HG03571 (cell line): ENCODE measurements around the gene ZNF780B.
A peak's percentile ranks its signal among the peaks of the same experiment; 100 is the strongest.
"Not testable (repeated sequence)": the region's sequence is repeated elsewhere in the genome, so short reads cannot be mapped to it uniquely, and the experiment has no call there.

Experiments used
- ATAC-seq: cut with Tn5 transposase; IDR thresholded peaks from one replicate; pipeline ENCODE4 v1.9.1; 2021; ENCODE audit not compliant: unreplicated experiment

Gene ZNF780B

DNA sequence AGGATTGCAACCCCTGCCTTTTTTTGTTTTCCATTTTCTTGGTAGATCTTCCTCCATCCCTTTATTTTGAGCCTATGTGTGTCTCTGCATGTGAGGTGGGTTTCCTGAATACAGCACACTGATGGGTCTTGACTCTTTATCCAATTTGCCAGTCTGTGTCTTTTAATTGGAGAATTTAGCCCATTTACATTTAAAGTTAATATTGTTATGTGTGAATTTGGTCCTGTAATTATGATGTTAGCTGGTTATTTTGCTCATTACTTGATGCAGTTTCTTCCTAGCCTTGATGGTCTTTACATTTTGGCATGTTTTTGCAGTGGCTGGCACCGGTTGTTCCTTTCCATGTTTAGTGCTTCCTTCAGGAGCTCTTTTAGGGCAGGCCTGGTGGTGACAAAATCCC, 14.3 kb downstream of the ZNF780B start:
- not testable (repeated sequence) for ATAC-seq

DNA sequence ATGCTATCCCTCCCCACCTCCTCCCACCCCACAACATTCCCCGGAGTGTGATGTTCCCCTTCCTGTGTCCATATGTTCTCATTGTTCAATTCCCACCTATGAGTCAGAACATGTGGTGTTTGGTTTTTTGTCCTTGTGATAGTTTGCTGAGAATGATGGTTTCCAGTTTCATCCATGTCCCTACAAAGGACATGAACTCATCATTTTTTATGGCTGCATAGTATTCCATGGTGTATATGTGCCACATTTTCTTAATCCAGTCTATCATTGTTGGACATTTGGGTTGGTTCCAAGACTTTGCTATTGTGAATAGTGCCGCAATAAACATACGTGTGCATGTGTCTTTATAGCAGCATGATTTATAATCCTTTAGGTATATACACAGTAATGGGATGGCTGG, 18.0 kb downstream of the ZNF780B start:
- not testable (repeated sequence) for ATAC-seq

DNA sequence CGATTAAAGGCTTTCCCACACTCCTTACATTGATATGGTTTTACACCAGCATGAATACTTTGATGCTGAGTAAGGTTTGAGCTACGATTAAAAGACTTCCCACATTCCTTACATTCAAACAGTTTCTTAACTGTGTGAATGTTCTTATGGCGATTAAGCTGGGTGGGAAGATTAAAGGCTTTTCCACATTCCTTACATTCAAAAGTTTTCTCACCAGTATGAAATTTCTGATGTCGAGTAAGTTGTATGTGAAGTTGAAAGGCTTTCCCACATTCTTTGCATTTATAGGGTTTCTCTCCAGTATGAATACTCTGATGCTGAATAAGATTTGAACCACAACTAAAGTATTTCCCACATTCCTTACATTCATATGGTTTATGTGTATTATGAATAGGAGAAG, 20.0 kb downstream of the ZNF780B start:
- ATAC-seq: no peak

GRCh38 chr19:40033989-40034560, 22.0 kb downstream of the ZNF780B start:
- ATAC-seq: no peak

- no peak for ATAC-seq
These were observed 29.4 kb downstream of the ZNF780B start for GRCh38 chr19:40026597-40026970.

- no peak for ATAC-seq
These were observed 30.0 kb downstream of the ZNF780B start for GRCh38 chr19:40025938-40026596.

DNA sequence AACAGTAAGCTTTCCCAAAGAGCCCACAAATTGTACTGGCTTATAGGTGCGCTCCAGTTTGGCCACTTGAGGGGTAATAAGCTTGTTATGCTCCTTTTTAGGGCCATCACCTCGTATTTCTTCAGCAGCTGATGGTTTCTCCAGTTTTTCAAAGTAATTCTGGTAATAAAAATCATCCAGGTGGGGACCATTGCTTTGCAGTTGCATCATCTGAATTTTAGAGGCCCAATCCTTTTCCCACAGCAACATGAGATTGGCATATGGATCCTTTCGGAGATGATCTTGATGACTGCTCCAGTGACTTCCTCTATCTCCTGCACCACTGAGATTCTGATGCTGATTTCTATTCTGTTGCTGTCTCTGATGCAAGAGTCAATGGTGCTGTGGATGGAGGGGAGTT, 32.1 kb downstream of the ZNF780B start:
- ATAC-seq: no peak

DNA sequence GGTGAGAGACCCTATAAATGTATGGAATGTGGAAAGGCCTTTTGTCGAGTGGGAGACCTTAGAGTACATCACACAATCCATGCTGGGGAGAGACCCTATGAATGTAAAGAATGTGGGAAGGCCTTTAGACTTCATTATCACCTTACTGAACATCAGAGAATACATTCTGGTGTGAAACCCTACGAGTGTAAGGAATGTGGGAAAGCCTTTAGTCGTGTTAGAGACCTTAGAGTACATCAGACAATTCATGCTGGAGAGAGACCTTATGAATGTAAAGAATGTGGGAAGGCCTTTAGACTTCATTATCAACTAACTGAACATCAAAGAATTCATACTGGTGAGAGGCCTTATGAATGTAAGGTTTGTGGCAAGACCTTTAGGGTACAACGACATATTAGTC, 42.0 kb downstream of the ZNF780B start:
- no peak for ATAC-seq

GRCh38 chr19:40009674-40010073, 46.4 kb downstream of the ZNF780B start:
- no peak for ATAC-seq

DNA sequence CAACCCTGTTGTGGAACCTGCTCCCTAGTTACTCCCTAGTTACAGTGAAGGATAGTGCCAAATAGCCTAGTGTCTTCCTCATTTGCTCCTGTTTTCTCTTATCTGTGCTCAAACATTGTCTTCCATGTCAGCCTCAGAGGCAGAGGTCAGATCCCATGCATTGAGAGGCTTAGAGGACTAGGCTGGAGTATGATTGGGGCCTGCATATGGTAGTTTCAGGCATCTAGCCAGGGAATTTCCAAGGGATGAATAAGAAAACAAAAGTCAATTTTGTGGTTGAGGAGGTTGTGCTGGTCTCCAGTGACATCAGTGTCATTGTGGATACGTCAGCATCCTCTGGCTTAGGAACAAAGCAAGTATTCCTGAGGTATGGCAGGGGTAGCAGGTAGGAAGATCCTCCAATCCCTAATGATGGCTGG, 49.7 kb downstream of the ZNF780B start:
- ATAC-seq: no peak

- ATAC-seq: no peak
These were observed 50.2 kb downstream of the ZNF780B start for GRCh38 chr19:40005691-40006272.

DNA sequence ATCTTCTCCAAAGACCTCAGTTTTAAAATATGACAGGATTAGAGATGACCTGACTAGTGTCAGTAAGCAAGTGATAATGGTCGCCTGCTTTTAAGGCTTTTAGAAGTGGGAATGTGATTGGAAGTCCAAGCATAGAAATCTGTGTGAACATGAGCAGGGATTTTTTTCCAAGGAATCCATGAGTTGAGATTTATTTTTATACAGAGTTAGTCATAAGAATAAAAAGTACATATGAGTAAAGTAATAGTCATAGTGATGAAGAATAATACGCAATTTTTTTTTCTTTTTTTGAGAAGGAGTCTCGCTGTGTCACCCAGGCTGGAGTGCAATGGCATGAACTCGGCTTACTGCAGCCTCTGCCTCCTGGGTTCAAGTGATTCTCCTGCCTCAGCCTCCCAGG, 57.5 kb downstream of the ZNF780B start:
- ATAC-seq: no peak

GRCh38 chr19:39997638-39998216, 58.3 kb downstream of the ZNF780B start:
- no peak for ATAC-seq

DNA sequence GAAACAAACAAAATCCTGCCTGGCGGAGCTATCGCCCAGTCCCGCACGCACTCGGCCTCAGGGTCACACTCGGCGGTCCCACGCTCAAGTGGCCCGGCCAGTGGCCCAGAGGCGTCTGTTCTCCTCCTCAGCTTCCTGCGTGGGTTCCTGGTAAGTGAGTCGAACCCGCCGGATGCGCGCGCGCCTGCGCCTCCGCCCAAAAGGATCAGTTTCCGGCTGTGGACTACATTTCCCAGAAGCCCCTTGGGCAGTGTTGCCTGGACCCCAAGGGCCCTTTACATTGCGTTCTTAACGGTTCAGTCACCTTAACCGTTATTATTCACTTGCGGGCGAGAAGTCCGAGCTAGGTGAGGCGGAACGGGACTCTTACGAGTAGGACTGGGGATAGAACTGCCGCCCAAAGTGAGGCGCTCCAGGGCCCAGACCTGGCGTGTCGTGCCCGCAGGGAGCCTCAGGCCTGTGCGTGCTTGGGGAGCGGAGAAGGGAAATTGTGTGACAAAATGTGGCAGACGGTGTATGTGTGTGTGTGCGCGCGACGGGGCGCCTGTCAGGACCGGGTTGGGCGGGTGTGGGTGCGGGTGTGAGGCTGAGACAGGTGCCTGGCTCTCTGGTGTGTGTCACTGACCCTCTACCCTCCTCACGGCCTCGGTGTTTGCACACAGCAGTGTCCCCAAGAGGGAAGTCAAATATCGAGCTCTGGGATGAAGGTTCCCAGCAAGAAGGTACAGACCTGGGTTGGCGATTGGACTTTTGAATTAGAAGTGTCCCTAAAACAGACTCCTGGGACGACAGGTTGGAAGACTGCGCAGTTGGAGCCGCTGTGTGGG, 59.0 kb downstream of the ZNF780B start, which contains the start of gene ZNF546:
TSS of gene ZNF546 (plus strand) at position 250 of the 827 bp plus-strand sequence. CDS start 1,267 bp downstream, outside the sequence.
- peak; percentile 86 for ATAC-seq

GRCh38 chr19:39996218-39996810, 59.7 kb downstream of the ZNF780B start:
- peak; percentile 26 for ATAC-seq

DNA sequence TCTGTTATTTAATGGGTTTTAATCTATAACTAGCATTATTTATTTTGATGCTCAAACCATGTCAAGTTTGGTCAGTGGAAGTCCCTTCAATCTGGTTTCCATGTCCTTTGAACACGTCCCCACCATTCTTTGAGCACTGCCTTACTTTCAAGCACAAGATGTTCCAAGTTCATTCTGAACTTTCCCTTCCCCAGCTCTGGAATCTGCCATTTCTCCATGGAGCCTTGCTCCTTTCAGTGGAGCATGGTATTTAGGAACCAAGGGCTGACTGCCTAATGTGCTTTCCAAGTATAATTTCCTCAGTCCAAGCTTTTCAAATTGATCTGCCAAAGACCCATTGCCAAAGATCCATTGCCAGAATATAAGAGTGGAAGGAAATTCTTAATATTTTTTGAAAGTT, 60.2 kb downstream of the ZNF780B start:
- ATAC-seq: no peak

- ATAC-seq: no peak
These were observed 61.7 kb downstream of the ZNF780B start for GRCh38 chr19:39994361-39994760.

- no peak for ATAC-seq
These were observed 62.4 kb downstream of the ZNF780B start for GRCh38 chr19:39993605-39994004.

- no peak for ATAC-seq
These were observed 68.4 kb downstream of the ZNF780B start for GRCh38 chr19:39987596-39987995.

GRCh38 chr19:39987167-39987566, 68.9 kb downstream of the ZNF780B start:
- ATAC-seq: no peak

DNA sequence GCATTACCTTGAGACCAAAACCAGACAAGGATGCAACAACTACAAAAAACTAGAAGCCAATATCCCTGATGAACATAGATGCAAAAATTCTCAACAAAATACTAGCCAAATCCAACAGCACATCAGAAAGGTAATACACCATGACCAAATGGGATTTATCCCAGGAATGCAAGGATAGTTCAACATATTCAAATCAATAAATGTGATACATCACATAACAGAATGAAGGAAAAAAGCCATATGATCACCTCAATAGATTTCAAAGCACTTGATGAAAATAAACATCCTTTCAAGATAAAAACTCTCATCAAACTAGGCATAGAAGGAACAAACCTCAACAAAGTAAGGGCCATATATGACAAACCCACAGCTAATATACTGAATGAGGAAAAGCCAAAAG, 69.4 kb downstream of the ZNF780B start:
- no peak for ATAC-seq
